ENCODE measurements around the gene RAB25.
"Not testable (repeated sequence)": the region's sequence is repeated elsewhere in the genome, so short reads cannot be mapped to it uniquely, and the experiment has no call there.

Gene RAB25

DNA sequence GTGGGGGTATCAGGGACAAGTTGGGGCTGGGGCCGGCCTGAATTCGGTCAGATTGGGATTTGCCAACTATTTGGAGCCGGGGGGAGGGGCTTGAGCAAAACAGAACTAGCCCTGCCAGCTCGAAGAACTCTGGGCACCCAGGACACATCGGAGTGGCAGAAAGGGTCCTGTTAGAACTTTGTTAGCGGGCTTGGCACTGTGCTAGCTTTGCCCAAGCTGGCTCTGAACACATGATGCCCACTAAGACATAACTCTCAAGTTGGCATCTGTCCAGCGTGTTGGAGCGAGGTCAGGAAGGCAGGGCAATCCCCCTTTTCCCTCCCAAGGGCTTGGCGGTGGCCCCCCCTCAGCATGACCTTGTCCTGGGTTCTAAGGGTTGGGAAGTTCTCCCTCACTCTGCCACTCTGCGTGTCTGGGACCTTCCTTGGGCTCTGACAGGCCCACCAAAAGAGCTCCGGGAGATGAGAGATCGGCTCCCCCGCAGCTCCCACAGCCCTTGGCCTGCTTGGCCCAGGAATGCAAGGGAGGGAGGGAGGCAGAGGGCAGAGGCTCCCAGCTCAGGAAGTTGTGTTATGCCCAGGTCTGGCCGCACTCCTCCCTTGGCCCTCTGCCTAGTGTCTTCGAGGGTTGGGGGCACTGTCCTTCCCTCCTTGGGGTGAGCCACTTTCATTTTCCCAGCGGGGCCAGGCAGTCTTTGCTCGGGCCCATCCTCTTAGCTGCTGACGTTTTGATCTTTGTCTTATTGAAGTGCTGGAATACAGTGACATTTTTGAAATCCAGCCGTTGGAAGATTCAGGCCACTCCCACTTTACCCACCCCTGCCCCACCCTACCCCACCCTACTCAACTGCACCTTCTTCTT lies 54.8 kb downstream of the RAB25 start:
- no peak for DNase-seq (ENCODE audit: low read depth in 2 of 2, low spot score in 1 of 2)

DNA sequence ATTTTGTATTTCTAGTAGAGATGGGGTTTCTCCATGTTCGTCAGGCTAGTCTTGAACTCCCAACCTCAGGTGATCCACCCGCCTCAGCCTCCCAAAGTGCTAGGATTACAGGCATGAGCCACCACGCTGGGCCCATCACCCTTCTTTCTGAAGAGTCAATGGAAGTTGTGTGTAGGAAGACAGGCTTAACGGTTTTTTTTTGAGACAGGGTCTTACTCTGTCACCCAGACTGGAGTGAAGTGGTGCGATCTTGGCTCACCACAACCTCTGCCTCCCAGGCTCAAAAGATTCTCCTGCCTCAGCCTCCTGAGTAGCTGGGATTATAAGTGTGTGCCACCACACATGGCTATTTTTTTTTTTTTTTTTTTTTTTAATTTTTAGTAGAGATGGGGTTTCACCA lies 55.8 kb downstream of the RAB25 start:
- not testable (repeated sequence) for DNase-seq (ENCODE audit: low read depth in 2 of 2, low spot score in 1 of 2)

DNA sequence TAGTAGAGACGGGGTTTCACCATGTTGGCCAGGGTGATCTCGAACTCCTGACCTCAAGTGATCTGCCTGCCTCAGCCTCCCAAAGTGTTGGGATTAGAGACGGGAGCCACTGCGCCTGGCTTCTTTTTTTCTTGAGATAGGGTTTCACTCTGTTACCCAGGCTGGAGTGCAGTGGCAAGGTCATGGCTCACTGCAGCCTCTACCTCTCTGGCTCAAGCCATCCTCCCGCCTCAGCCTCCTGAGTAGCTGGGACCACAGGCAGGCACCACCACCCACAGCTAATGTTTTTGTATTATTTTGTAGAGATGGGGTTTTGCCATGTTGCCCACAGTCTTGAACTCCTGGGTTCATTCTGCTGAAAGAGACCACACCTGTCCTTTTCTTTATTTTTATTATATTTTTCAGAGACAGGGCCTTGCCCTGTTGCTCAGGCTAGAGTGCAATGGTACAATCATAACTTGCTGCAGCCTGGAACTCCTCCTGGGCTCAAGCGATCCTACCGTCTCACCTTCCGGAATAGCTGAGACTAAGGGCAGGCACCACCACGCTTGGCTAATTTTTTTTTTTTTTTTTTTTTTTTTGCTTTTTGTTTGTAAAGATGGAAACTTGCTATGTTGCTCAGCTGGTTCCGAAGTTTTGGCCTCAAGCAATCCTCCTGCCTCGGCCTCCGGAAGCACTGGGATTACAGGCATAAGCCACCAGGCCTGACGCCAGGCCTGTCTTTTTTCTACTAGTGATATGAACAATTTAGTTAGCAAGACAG lies 56.6 kb downstream of the RAB25 start:
- no peak for DNase-seq (ENCODE audit: low read depth in 2 of 2, low spot score in 1 of 2)

DNA sequence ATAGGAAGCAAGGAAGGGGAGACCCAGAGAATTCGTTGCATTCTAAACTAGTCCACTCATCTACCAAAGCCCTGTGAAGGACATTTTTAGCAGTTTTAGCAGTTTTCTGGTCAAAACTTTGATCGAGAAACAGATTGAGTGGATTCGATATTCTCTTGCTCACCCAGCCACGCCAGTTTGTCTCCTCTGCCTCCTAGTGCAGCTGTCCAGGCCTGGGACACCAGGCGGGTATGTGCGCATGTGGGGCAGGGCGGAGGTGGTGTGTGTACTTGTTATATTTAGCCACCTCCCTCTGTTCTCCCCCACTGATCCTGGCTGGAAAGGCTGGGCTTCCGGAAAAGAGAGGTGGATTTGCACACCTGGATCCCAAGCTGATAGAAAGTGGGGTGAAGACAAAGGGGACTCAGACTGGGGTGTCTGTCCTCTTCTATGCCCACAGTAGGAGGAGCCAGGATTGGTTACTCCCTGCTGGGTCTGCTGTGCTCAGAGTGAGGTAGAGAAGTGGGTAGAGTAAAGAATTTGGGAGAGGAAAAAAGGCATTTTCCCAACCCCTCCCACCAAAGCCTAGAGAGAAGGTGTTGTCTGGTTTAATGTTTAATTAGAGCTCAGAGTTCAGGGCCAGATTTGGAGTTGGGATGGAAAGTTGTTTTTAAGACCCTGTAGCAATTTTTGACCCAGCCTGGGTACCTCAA lies 57.4 kb downstream of the RAB25 start:
- DNase-seq (ENCODE audit: low read depth in 2 of 2, low spot score in 1 of 2), result no peak

DNA sequence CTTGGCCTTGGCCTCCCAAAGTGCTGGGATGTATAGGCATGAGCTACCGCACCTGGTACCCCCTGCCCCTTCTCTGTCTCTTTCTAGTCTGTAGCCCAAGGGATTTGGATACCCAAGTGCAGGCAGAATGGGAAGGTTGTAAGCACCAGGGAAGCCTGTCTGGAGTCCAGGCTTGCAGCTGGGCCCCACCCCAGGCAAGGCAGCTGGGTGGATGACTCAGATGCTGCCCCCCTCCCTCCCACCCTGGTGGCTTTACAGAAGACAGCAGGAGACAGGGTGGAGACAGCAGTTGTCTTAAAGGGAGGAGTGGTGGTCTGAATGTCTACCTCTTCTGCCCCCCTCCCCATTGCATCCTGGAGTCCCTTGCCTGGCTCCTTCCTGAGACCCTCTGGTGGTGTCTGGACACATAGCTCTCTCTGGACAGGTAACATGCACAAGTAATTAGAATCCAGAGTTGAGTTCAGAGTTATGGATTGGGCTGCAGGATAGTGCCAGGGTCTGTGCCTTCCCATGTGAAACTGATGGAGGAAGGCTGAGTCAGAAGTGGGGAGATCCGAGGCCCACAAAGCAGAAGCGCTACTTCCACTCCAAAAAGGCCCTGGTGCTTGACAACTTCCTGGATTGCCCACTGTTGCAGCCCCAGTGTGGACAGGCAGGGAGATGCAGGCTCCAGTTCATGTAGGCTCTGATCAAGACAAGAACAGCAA lies 58.7 kb downstream of the RAB25 start:
- no peak for DNase-seq (ENCODE audit: low read depth in 2 of 2, low spot score in 1 of 2)
